Measurements from ENCODE around the gene GOLGA6L22.
"Not testable (repeated sequence)": the region's sequence is repeated elsewhere in the genome, so short reads cannot be mapped to it uniquely, and the experiment has no call there.

The GOLGA6L22 gene, protein sequence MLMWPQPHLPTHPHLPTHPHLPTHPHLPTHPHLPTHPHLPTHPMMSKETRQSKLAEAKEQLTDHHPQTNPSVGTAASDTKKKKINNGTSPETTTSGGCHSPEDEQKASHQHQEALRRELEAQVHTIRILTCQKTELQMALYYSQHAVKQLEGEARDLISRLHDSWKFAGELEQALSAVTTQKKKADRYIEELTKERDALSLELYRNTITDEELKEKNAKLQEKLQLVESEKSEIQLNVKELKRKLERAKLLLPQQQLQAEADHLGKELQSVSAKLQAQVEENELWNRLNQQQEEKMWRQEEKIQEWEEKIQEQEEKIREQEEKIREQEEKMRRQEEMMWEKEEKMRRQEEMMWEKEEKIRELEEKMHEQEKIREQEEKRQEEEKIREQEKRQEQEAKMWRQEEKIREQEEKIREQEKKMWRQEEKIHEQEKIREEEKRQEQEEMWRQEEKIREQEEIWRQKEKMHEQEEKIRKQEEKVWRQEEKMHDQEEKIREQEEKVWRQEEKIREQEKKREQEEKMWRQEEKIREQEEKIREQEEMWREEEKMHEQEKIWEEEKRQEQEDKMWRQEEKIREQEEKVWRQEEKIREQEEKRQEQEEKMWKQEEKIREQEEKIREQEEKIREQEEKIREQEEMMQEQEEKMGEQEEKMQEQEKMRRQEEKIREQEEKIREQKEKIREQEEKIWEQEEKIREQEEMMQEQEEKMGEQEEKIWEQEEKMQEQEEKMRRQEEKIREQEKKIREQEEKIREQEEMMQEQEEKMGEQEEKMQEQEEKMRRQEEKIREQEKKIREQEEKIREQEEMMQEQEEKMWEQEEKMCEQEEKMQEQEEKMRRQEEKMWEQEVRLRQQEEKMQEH

DNA sequence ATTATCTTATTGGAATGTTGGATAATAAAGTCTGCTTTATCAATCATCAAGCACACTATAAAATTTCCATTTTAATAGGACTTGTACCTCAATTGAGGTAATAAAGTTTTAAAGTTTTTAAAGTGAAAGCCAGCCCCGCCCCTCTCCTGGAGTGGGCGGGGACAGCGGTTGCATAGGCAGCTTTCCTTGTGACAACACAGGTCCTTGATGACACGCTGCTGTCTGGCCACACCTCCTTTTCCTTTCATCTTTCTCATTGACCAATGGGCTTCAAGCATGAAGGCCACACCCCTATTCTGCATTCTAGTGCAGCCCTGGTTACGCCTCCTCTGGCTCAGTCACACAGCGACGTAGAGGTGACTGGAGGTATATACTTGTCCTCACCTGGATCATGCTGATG, at the start of gene GOLGA6L22:
TSS of gene GOLGA6L22 (plus strand) at position 301 of the 400 bp plus-strand sequence. CDS start at position 392, 91 bp downstream.
- DNase-seq = not testable (repeated sequence)

DNA sequence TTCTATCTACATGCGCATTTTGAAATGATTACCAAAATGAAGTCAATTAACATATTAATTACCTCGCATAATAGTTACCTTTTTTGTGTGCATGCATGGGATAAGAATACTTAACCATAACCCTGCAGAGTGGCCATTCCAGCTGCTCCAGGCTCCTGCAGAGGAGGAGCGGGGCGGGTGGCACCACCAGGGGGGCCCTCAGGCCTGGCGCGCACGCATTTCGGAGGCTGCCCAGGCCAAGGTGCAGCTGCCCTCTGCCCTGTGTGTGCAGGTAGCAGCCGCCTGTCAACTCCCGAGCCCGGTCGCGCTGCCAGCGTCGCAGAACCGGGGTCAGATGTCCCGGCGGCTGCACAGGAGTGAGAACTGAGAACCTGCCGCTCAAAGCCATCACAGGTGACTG, 41.4 kb upstream of the GOLGA6L22 start:
- DNase-seq = not testable (repeated sequence)

DNA sequence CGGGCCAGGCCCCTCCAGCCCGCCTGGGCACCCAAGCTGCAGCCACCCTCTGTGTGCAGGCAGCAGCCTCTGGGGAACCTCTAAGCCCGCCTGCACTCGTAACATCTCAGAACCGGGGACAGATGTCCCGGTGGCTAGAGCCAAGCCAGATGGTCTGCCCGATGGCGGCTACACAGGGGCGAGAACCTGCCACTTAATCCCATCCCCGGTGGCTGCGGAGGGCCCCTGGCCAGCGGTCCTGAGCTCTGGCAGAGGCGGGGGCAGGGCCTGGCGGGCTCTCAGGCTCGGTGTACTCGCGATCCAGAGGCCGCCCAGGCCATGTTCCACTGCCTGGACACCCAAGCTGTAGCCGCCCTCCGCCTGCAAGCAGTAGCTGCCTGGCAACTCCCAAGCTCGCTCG, 40.9 kb upstream of the GOLGA6L22 start:
- not testable (repeated sequence) for DNase-seq

DNA sequence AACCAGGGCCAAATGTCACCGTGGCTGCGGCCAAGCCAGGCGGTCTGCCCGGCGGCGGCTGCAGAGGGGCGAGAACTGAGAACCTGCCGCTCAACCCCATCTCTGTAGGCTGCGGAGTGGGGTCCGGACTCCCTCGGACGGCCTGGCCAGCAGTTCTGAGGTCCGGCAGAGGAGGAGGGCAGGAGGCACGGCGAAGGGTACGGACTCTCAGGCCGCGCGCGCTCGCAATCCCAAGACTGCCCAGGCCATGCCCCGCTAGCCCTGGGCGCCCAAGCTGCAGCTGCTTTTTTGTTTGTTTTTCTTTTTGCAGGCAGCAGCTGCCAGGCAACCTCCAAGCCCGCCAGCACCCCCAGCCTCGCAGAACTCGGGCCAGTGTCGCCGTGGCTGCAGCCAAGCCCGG, 40.5 kb upstream of the GOLGA6L22 start:
- DNase-seq = not testable (repeated sequence)

DNA sequence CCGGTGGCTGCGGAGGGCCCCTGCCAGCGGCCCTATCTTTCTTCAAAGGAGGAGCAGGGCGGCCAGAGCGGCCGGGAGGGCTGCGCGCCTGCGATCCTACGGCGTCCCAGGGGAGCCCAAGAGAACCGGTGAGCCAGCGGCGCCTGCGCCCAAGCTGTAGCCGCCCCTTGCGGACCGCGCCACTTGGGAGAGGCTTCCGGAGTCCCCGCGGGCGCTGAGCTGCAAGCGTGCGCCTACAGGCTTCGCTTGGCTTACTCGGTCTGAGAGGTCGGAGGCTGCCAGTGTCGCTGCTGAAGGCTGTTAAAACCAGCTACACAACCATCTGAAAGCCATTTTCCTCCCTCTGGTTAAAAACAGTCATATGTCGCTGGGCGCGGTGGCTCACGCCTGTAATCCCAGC, 40.0 kb upstream of the GOLGA6L22 start:
- DNase-seq = not testable (repeated sequence)

- not testable (repeated sequence) for DNase-seq
These were observed 38.4 kb upstream of the GOLGA6L22 start for GRCh38 chr15:22420340-22420739.

- DNase-seq = not testable (repeated sequence)
These were observed 29.3 kb upstream of the GOLGA6L22 start for GRCh38 chr15:22429426-22429825.

DNA sequence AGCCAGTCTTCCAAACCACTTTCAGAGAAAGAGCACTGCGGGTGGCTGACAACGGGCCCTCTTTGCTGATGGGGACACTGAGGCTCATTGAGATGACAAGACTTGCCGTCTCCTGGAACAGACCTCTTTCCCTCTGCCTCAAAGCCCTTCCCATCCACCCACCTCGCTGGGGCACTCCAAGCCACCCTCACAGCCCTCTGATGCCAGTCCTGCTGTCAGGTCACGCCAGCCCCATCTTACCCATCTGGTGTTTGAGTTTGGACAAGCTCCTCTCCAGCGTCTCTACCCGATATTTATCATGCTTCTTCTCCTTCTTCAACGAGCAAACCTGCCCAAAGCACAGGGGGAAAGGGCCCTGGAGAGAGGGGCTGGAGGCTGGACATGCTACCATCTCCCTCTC, 27.0 kb upstream of the GOLGA6L22 start:
- not testable (repeated sequence) for DNase-seq

DNA sequence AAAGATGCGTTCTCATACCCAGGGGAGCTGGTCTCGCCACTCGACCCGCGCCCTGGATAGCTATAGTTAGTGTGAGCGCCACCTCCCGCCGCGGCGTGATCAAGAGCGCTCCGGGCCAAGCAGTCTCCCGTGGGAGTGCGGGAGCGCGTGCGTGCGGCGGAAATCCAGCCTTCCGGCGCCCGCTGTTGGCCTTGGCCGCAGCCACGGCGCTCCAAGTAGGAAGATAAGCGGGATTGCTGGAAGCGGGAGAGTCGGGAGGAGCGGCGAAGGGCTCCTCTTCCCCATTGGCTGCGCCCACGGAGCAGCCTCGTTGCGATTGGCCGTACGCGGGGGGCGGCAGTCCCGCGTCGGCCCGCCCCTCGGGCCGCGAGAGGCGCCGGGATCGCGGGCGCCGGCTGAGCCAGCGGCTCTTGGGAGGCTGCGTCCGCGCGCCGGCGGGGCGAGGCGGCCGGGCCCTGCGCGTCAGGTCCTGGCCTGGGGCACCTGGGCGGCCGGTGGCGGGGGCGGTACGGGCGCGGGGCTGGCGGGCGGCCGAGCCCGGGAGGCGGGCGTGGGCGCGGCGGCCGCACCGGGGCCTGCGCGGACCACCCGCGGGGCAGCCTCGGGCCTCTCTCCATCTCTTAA, 35.9 kb downstream of the GOLGA6L22 start:
- DNase-seq = peak; percentile 48

- DNase-seq = not testable (repeated sequence)
These were observed 38.5 kb downstream of the GOLGA6L22 start for GRCh38 chr15:22497200-22497599.

DNA sequence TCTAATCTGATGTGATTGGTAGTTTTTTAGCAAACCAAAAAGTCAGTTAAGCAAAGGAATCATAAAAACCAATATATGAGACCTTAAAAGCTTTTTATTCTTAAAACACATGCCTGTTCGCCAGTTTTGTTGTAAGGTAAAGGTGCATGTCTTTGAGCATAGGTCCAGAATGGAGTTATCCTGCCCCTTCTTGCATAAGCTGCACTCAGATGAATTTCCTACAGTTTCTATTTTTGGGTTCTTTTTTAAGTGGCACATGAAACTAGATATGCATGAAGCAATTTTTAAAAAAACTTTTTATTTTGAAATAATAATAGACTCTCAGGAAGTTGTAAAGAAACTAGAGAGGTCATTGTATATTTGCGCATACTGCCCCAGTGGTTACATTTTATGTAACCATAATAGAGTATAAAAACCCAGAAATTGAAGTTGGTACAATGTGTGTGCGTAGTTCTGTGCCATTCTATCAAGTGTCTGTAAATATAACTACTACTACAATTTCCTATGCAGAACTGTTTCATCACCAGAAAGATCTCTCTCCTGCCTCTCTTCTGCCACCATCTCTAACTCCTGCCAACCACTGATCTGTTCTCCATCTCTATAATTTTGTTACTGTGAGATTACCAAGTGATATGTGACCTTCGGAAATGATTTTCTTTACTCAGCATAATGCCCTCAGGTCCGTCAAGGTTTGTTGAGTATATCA, 39.7 kb downstream of the GOLGA6L22 start:
- DNase-seq = not testable (repeated sequence)

GRCh38 chr15:22502272-22502671, 43.6 kb downstream of the GOLGA6L22 start:
- DNase-seq = not testable (repeated sequence)

DNA sequence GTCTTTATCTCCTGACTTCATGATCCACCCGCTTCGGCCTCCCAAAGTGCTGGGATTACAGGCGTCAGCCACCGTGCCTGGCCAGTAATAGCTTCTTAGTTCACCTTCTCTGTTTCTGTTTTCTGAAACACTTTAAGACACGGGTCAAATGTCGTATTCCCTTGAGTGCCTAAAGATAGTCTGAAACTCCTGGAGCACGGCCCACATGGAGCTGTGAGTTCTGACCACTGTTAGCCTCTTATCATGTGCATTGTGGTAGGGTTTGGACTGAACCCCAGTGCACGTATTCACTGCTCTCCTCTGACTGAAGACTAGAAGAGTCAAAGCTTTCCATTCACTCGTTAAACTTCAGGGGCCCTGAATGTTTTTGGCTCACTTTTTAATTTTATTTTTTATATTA, 48.3 kb downstream of the GOLGA6L22 start:
- DNase-seq = not testable (repeated sequence)

GRCh38 chr15:22516140-22516539, 57.4 kb downstream of the GOLGA6L22 start:
- DNase-seq = not testable (repeated sequence)

Measured in EL (cell line).